Hindlimb muscle (tissue), 1 donor: ENCODE measurements around the gene ADCY7. TPM values are rescaled to one million over a fixed set of nuclear protein-coding genes. Genes with fewer than 3 reads are reported as not detected.

Experiments used
- DNase-seq: peaks from one replicate; pipeline ENCODE4 v3.0.0-alpha.2; 2013
- polyA plus RNA-seq: library from polyadenylated mRNA; unstranded; fragments of 120-200 nt; gene quantifications from one replicate; pipeline ENCODE4 v1.2.1, GENCODE V29; 2013; ENCODE audit not compliant: insufficient read length

ADCY7 gene
- polyA plus RNA-seq, 1 donor, result 10.2 TPM

GRCh38 chr16:50282955-50283631, 16.7 kb downstream of the ADCY7 start:
- DNase-seq, result no peak

- DNase-seq, result no peak
Observed at GRCh38 chr16:50284131-50284911, 18.0 kb downstream of the ADCY7 start.

GRCh38 chr16:50285406-50286003, 19.2 kb downstream of the ADCY7 start:
- DNase-seq, result no peak

GRCh38 chr16:50286681-50287080, 20.3 kb downstream of the ADCY7 start:
- DNase-seq, result no peak

- no peak for DNase-seq
Observed at GRCh38 chr16:50288026-50288425, 21.7 kb downstream of the ADCY7 start.

GRCh38 chr16:50288920-50289319, 22.6 kb downstream of the ADCY7 start:
- DNase-seq, result no peak

GRCh38 chr16:50289950-50290764, 23.8 kb downstream of the ADCY7 start:
- DNase-seq, result no peak

- no peak for DNase-seq
Observed at GRCh38 chr16:50290856-50291255, 24.5 kb downstream of the ADCY7 start.

GRCh38 chr16:50291719-50292565, 25.6 kb downstream of the ADCY7 start:
- DNase-seq, result no peak

GRCh38 chr16:50292566-50292948, 26.2 kb downstream of the ADCY7 start:
- DNase-seq, result no peak

GRCh38 chr16:50293041-50293783, 26.9 kb downstream of the ADCY7 start:
- no peak for DNase-seq

- DNase-seq, result no peak
Observed at GRCh38 chr16:50293994-50294855, 27.9 kb downstream of the ADCY7 start.

GRCh38 chr16:50294955-50295354, 28.6 kb downstream of the ADCY7 start:
- no peak for DNase-seq

- DNase-seq, result no peak
Observed at GRCh38 chr16:50295541-50296132, 29.3 kb downstream of the ADCY7 start.

GRCh38 chr16:50296807-50297206, 30.5 kb downstream of the ADCY7 start:
- DNase-seq, result no peak

- DNase-seq, result no peak
Observed at GRCh38 chr16:50297301-50298074, 31.1 kb downstream of the ADCY7 start.

- DNase-seq, result no peak
Observed at GRCh38 chr16:50298075-50298460, 31.7 kb downstream of the ADCY7 start.

- DNase-seq, result no peak
Observed at GRCh38 chr16:50298591-50299507, 32.5 kb downstream of the ADCY7 start.
